Breast epithelium (tissue), 3 donors: ENCODE data around the gene HDLBP.

ENCODE experiments used
- POLR2A ChIP-seq: fragments of 450-650 bp; IDR thresholded peaks from one replicate; pipeline ENCODE4 v1.6.1; 2016; ENCODE audit warnings: antibody characterized with exemption, mild to moderate bottlenecking, moderate library complexity
- POLR2AphosphoS5 ChIP-seq, 3 donors: sonication (generic); formaldehyde crosslinking; IDR thresholded peaks; one replicate each; pipeline ENCODE4 v1.6.1; 2017; ENCODE audit warnings: antibody characterized with exemption in 3 of 3
- TF ChIP-seq, protein P1 (sequence below), 3 donors: fragments of 450-650 bp; IDR thresholded peaks; one replicate each; pipeline ENCODE4 v1.5.1; 2016 to 2017; ENCODE audit warnings: antibody characterized with exemption in 3 of 3, mild to moderate bottlenecking in 3 of 3, moderate library complexity in 3 of 3

DNA sequence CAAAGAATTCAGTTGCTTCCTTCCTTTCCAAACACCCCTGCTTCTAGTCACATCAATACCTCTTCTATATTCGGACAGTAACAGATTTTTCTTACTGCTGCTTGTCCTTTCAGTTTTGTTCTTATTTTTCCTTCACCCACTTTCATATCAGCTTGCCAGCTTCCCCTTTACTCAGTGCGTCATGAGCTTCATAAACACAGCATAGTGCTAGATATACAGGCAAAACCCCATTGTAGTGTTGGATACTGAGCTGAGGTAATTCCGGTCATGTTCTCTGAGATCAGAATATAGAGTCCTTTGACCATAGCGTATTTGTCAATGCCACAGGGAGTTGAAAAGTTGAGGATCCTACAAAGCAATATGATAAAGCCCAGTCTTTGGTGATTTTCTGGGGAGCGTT, 43.0 kb upstream of the HDLBP start:
- TF ChIP-seq POLR2A, result no peak
- TF ChIP-seq, protein P1, sequence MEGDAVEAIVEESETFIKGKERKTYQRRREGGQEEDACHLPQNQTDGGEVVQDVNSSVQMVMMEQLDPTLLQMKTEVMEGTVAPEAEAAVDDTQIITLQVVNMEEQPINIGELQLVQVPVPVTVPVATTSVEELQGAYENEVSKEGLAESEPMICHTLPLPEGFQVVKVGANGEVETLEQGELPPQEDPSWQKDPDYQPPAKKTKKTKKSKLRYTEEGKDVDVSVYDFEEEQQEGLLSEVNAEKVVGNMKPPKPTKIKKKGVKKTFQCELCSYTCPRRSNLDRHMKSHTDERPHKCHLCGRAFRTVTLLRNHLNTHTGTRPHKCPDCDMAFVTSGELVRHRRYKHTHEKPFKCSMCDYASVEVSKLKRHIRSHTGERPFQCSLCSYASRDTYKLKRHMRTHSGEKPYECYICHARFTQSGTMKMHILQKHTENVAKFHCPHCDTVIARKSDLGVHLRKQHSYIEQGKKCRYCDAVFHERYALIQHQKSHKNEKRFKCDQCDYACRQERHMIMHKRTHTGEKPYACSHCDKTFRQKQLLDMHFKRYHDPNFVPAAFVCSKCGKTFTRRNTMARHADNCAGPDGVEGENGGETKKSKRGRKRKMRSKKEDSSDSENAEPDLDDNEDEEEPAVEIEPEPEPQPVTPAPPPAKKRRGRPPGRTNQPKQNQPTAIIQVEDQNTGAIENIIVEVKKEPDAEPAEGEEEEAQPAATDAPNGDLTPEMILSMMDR (IDR thresholded peaks at IDR 0.05), result no peak
- no peak for TF ChIP-seq POLR2AphosphoS5 (IDR thresholded peaks at IDR 0.05)
